Chondrocyte (in vitro differentiated cells): Measurements from ENCODE around the gene RHOH. TPM values are rescaled to one million over a fixed set of nuclear protein-coding genes. Genes with fewer than 3 reads are reported as not detected.

Experiments used
- DNase-seq: peaks from one replicate; pipeline ENCODE4 v3.0.0; 2021; ENCODE audit warnings: mixed read lengths, low spot score
- H3K27ac Mint-ChIP-seq: one replicate; pipeline ENCODE4 v1.8.0; 2021; ENCODE audit warnings: mild to moderate bottlenecking, moderate library complexity, mixed read lengths; ENCODE audit not compliant: unreplicated experiment
- H3K27me3 Mint-ChIP-seq: 2 replicates; pipeline ENCODE4 v1.8.0; 2021; ENCODE audit warnings: low read depth, mixed read lengths
- H3K36me3 Mint-ChIP-seq: 2 replicates; pipeline ENCODE4 v1.8.0; 2021; ENCODE audit warnings: low read depth, mixed read lengths
- H3K4me1 Mint-ChIP-seq: 2 replicates; pipeline ENCODE4 v1.8.0; 2021; ENCODE audit warnings: low read depth, mild to moderate bottlenecking, mixed read lengths
- H3K4me3 Mint-ChIP-seq: one replicate; pipeline ENCODE4 v1.8.0; 2021; ENCODE audit warnings: mild to moderate bottlenecking, moderate library complexity, mixed read lengths; ENCODE audit not compliant: unreplicated experiment
- H3K9me3 Mint-ChIP-seq: 2 replicates; pipeline ENCODE4 v1.8.0; 2021; ENCODE audit warnings: low read depth, mixed read lengths
- total RNA-seq: library from RNA; stranded (reverse); gene quantifications from 3 replicates; pipeline ENCODE4 v1.2.1, GENCODE V29; 2021
- TF ChIP-seq, protein P1 (sequence below): fragments of 200-600 bp; sonication (generic); IDR thresholded peaks from 2 replicates; pipeline ENCODE4 v1.5.0; 2021; ENCODE audit warnings: antibody characterized with exemption, mild to moderate bottlenecking, moderate library complexity

The RHOH gene
- total RNA-seq, 1 donor from 2014 or later: not detected

DNA sequence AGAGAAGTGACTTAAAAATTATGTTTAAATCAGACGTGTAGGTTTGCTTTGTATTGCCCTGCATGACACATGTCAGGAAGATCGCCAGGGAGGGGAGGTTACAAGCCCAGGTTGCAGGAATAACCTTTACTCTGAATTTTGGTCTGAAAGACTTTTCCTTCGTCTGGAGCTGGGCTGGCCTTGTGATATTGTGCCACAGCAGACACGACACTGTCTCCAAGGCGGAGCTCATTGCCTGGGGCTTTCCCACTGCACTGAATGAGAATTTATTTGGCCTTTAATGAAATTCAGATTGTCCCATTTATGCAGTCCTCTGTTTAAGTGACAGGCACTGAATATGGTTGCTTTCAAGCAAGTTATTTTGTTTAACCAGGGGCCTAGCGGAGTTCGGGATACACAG is 45.1 kb downstream of the RHOH start:
- Mint-ChIP-seq H3K4me1 (no peaks in the 10 kb centered on the region), H3K9me3 (peaks cover 2% of the 10 kb centered on the region), H3K4me3 (no peak overlapping the region), H3K36me3 (no peaks in the 10 kb centered on the region), H3K27ac (no peak overlapping the region), H3K27me3 (no peaks in the 10 kb centered on the region)
- TF ChIP-seq, protein P1, sequence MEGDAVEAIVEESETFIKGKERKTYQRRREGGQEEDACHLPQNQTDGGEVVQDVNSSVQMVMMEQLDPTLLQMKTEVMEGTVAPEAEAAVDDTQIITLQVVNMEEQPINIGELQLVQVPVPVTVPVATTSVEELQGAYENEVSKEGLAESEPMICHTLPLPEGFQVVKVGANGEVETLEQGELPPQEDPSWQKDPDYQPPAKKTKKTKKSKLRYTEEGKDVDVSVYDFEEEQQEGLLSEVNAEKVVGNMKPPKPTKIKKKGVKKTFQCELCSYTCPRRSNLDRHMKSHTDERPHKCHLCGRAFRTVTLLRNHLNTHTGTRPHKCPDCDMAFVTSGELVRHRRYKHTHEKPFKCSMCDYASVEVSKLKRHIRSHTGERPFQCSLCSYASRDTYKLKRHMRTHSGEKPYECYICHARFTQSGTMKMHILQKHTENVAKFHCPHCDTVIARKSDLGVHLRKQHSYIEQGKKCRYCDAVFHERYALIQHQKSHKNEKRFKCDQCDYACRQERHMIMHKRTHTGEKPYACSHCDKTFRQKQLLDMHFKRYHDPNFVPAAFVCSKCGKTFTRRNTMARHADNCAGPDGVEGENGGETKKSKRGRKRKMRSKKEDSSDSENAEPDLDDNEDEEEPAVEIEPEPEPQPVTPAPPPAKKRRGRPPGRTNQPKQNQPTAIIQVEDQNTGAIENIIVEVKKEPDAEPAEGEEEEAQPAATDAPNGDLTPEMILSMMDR: no peak
- DNase-seq: no peak

DNA sequence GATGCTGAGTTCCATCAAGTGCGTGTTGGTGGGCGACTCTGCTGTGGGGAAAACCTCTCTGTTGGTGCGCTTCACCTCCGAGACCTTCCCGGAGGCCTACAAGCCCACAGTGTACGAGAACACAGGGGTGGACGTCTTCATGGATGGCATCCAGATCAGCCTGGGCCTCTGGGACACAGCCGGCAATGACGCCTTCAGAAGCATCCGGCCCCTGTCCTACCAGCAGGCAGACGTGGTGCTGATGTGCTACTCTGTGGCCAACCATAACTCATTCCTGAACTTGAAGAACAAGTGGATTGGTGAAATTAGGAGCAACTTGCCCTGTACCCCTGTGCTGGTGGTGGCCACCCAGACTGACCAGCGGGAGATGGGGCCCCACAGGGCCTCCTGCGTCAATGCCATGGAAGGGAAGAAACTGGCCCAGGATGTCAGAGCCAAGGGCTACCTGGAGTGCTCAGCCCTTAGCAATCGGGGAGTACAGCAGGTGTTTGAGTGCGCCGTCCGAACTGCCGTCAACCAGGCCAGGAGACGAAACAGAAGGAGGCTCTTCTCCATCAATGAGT is 46.6 kb downstream of the RHOH start:
- no peak overlapping the region for H3K27ac Mint-ChIP-seq
- no peak overlapping the region for H3K4me3 Mint-ChIP-seq
- DNase-seq: no peak

DNA sequence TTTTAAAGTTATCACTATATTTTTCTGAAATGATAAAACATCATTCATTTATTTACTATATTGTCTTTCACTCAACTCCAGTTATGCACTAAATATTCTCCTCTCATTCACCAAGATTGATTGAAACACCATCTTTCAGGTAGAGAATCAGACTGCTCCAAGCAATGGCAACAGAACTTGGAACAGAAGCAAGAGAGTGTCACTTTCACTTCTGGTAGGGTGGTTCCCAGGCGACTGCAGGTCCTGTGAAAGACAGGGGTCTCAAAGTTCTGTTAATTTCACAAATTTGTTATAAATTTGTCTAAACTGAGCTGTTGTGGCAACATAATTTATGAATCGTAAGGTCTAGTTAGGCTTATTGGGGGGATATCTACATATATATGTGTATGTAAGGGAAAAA is 47.8 kb downstream of the RHOH start:
- no peak for DNase-seq
- H3K36me3 Mint-ChIP-seq: no peaks in the 10 kb centered on the region
- peaks cover 4% of the 10 kb centered on the region for H3K9me3 Mint-ChIP-seq
- no peak overlapping the region for H3K4me3 Mint-ChIP-seq
- TF ChIP-seq, protein P1: no peak
- no peak overlapping the region for H3K27ac Mint-ChIP-seq
- no peaks in the 10 kb centered on the region for H3K27me3 Mint-ChIP-seq
- H3K4me1 Mint-ChIP-seq: no peaks in the 10 kb centered on the region

More for the DNA sequence above, 46.6 kb downstream of the RHOH start:
- Mint-ChIP-seq H3K27me3 (no peaks in the 10 kb centered on the region), H3K9me3 (peaks cover 4% of the 10 kb centered on the region), H3K36me3 (no peaks in the 10 kb centered on the region), H3K4me1 (no peaks in the 10 kb centered on the region)
- TF ChIP-seq, protein P1: no peak

DNA sequence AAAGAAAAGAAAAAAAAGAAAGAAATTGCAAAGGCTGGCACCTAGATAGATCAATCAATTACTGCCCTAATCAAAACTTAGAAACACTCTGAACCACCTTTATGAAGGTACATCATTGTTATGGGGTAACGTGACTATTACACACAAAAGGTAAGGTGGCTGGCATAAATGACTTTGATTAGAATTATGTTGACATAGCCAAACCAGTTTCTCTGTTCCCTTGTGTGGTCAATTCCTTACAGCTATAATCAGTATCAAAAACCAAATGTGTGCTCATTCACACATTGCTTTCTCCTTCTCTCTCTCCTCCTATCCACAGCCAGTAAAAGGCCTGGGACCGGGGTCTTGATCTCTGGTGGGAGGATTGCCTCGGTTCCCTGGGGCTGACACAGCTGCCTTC is 48.7 kb downstream of the RHOH start:
- no peak for DNase-seq
- no peaks in the 10 kb centered on the region for H3K36me3 Mint-ChIP-seq
- no peak overlapping the region for H3K4me3 Mint-ChIP-seq
- peaks cover 4% of the 10 kb centered on the region for H3K9me3 Mint-ChIP-seq
- H3K27me3 Mint-ChIP-seq: no peaks in the 10 kb centered on the region
- H3K27ac Mint-ChIP-seq: peak overlapping the region; percentile 49
- TF ChIP-seq, protein P1: no peak
- no peaks in the 10 kb centered on the region for H3K4me1 Mint-ChIP-seq

DNA sequence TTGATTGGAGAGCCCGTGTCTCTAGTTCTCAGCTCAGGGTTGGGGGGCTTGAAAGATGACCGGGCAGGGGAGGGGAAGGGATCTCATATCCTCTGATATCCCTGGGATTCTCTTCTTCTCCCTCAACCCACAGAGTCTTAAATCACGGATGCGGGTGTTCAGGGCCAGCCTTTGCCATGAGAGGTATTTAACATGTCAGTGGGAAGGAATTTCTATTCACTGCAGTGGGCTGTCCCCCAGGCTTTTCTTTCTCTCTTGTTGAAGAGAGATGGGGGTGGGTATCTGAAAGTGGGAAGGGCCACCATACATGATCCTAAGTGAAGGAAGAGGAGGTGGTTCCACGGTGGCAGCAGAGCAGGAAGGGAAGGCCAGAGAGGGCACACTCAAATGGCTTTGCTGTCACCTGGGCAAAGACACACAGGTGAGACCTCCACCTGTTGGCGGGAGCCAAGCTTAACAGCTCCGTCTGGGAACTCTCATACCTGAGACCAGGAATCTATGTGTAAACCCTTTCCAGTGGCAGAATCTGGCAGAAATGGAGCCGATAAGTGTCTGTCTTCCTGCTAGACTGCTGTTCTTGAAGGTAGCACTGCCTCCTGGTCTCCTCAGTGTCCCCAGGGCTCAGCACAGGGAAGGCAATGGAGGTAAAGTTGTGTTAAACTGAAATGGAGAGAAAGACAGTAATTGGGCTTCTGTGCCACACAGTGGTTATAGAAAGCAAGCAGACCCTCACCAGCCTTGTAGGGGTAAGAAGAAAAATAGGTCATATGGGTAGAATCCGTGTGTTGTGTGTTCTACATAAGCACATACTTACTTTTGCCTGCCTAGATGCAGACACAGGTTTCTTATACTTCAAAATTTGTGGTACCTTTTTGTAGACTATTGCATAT is 49.4 kb downstream of the RHOH start:
- Mint-ChIP-seq H3K27ac (peak overlapping the region; percentile 49), H3K27me3 (no peaks in the 10 kb centered on the region), H3K36me3 (no peaks in the 10 kb centered on the region), H3K9me3 (peaks cover 7% of the 10 kb centered on the region), H3K4me1 (no peaks in the 10 kb centered on the region), H3K4me3 (no peak overlapping the region)
- no peak for DNase-seq
- TF ChIP-seq, protein P1: no peak
